Measurements from ENCODE around the gene ATP2B2.

- no peak for TF ChIP-seq CTCF (IDR thresholded peaks at IDR 0.05)
- no peak for TF ChIP-seq POLR2AphosphoS5 (IDR thresholded peaks at IDR 0.05)
- TF ChIP-seq POLR2A (IDR thresholded peaks at IDR 0.05) = no peak
- no peak for TF ChIP-seq EP300 (IDR thresholded peaks at IDR 0.05; ENCODE audit: low read depth)
Observed at GRCh38 chr3:10447110-10447509, 58.3 kb downstream of the ATP2B2 start.

Data from transverse colon (tissue), 4 donors.